DMS114 treated with DMSO at 0.1 percent for 48 hours (cell line): ENCODE data around the gene KCNJ12.
"Not testable (repeated sequence)": the region's sequence is repeated elsewhere in the genome, so short reads cannot be mapped to it uniquely, and the experiment has no call there.

Experiments
- DNase-seq: peaks from one replicate; lab custom pipeline; 2025; ENCODE audit not compliant: unreplicated experiment; lab: John Stamatoyannopoulos, UW

KCNJ12 gene

GRCh38 chr17:21438316-21439014 is 62.3 kb downstream of the KCNJ12 start:
- DNase-seq: not testable (repeated sequence)

- DNase-seq: not testable (repeated sequence)
These were observed 62.8 kb downstream of the KCNJ12 start for GRCh38 chr17:21439015-21439336.

DNA sequence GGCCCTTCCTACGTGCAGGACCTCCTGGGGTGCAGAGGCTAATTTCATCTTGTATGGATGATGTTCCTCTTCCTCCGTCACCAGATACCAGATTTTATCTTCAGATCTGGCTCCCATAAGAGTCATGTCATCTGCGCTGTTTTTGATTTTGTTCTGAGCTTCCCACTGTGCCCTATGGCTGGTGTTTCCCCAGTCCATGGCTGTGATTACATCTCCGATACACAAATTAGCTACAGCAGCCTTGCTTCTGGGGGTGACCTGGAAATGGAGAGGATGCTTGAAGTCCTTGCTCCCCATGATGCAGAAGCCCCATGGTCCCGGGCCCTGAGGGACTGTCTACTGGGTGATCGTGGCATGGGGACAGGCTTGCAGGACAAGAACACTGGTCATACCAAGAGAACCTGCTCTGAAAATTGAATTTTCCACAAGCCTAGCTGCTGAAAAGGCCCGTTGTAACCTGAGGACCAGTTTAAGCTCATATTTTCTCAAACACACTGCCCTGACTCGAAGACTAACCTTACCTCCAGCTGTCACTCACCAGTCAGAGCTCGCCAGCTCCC is 69.0 kb downstream of the KCNJ12 start:
- DNase-seq: no peak

DNA sequence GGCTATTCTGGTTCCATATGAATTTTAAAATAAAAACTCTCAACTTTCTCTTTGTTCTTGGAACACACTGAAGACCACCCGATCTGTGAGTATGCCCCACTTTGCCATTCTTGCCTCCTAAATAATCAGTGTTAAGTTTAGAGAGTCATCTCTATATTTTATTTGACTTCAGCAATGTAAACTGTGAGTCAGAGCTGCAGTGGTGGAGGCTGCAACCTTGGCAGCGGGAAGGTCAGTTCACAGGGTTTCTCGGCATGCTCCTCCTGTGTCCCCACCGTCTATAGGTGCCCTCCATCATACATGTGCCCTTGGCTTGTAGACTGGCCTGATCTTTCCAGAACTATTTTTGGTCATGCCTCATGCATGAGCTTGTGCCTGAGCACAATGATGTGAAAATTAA is 71.4 kb downstream of the KCNJ12 start:
- DNase-seq: not testable (repeated sequence)

- DNase-seq: not testable (repeated sequence)
These were observed 73.7 kb downstream of the KCNJ12 start for GRCh38 chr17:21449891-21450290.

DNA sequence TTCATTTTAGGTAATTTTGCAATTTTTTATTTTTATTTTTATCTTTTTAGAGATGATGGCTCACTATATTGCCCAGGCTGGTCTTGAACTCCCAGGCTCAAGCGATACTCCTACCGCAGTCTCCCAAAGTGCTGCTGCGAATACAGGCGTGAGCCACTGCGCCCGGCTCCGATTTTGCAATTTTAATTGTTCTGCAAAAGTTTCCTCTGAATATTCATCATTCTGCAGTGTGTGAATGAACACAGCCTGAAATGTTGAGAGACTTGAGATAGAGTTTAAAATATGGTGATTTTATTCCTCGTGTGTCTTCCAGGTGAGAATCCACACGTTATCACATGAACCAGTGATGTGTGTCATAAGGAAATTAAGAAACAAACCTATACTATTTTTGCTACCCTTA is 75.8 kb downstream of the KCNJ12 start:
- no peak for DNase-seq

- peak; percentile 9 for DNase-seq
These were observed 76.4 kb downstream of the KCNJ12 start for GRCh38 chr17:21452377-21453143.

GRCh38 chr17:21453144-21453898 is 77.2 kb downstream of the KCNJ12 start:
- DNase-seq: no peak

DNA sequence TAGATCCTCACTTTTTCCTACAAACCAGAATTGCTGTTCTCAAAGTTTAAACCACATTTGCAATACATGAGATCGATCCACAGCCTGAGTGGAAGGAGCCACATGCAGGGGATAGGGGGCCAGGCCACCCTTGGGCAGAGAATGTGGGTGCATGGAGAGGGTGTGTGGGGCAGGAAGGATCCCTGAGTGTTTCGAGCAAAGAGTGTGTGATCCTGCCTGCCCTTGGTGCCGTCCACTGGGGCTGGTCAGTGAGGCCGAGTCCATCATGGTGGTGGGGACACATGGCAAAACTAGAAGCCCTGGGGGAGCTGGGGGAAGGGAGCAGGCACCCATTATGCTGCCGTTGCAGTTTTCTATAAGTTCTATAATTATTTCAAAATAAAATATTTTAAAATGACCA is 77.8 kb downstream of the KCNJ12 start:
- not testable (repeated sequence) for DNase-seq

DNA sequence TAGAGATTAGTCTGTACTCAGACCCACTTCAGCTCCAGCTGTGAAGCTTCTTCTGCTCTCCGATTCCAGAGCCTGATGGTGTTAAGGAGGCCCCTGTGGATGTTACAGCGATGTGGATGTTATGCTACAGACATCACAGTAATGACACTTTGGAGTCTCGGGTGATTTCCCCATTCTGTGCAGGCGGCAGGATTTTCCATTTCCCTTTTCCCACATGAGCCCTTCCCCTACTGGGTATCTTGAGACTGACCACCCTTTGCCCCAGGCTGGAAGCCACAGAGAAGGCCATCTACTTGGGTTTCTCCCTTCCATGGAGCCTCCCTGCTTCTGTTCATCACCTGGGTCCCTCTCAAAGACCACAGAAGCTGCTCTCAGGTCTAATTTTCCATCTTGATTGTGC is 78.3 kb downstream of the KCNJ12 start:
- no peak for DNase-seq

GRCh38 chr17:21455761-21456160 is 79.6 kb downstream of the KCNJ12 start:
- DNase-seq: no peak

GRCh38 chr17:21456449-21456848 is 80.3 kb downstream of the KCNJ12 start:
- not testable (repeated sequence) for DNase-seq

- DNase-seq: peak; percentile 1
These were observed 81.2 kb downstream of the KCNJ12 start for GRCh38 chr17:21457051-21458026.

DNA sequence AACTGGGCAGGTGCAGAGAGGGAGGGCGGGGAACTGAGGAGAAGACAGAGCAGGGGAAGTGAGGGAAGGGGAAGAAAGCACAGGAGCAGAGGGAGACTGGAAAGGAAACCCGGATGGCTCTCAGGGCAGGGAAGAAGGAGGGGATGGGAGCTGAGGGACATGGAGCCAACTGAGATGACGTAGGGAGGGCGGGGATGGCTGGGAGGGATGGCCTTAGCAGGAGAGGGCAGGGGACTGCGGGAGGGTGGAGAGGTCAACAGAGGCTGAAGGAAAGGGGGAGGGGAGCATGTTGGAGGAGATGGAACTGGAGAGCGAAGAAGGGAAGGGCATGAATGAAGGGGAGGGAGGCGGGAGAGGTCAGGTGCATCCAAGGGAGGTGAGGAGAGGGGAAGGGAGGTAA is 81.9 kb downstream of the KCNJ12 start:
- DNase-seq: no peak

DNA sequence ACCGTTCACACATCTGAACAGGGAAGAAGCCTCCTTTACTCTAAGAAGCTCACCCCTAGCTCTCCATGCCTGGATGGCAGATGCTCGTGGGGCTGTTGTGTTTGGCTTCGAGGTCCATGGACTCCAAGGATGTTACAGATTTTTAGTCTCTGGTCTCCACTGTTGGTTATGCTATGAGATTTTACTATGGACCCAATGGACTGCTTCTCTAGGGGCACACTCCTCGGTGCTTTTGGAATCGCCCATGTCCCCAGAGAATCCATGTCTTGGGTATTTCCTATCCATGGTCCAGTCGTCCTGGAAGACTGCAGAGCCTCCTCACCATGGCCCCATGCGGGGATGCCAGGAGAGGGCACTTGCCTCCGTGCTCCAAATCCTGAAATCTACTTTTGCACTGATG is 83.4 kb downstream of the KCNJ12 start:
- DNase-seq: no peak

DNA sequence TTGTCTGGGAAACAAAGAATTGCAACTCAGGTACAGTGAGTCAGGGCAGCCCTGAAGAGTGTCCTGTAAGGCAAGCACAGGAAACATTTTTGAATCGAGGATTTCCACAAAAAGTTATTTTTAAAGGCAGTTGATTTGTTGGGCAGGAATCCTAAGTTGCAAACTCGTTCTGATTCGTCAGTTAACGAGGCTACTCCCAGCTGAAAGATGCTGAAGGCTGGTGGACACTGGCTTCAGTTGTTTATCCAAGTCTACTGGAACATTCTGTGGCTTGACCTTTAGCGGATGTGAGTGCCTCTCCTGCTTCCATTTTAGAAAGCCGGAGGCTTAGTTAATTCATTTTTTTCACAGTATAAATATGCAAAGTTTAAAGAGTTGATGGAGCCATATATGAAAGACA is 84.2 kb downstream of the KCNJ12 start:
- no peak for DNase-seq

- no peak for DNase-seq
These were observed 86.1 kb downstream of the KCNJ12 start for GRCh38 chr17:21462237-21462636.

DNA sequence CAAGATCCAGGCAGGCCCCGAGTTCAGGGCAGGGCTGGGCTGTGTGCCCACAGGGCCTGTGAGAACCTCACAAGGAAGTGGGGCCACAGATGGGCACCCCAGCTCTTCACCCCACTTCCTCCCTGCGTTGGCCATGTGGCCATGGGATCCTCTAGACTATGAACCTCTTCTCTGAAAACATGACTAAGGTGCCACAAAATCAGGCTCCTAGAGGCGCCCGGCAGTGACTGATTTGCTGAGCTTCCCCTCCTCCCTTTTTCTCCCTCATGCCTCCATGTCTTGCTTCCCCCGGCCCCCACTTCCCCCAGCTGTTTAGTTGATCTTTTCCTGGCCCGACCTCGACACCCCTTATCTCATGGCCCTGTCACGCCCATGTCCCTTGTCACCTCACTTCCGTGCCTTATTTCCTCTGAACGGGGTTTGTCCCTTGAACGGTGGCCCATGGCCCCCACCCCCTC is 87.1 kb downstream of the KCNJ12 start:
- no peak for DNase-seq

DNA sequence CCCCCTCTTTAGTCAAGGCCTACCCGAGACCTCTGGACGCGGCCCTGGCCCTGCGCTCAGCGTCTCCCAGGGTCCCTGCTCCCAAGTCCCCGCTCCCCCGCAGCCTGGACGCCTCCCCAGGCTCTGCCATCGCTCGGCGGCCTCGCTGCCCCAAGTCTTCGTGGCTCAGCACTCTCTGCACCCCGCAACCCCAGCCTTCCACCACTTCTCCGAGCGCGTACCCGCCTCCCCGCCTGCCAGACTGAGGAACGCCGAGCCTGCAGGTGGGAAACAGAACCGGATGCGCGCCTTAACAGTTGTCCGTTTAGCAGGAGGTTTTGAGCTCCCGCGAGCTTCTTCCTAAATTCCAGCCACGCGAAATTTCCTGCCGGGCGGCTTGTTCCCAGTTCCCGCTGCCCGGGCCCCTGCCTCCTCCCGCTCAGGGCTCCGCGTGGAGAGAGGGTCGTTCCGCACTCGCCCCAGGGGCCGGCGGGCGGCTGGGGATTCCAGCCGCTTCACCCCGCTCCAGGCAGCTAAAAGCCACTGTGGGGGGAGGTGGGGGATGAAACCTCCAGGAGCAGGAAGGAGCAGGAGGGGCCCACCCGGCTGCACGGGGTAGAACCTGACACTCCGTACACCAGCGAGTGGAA is 87.7 kb downstream of the KCNJ12 start:
- no peak for DNase-seq

GRCh38 chr17:21464611-21465021 is 88.5 kb downstream of the KCNJ12 start:
- no peak for DNase-seq
